Caco-2 (cell line): ENCODE measurements around the gene TTC39C. TPM values are rescaled to one million over a fixed set of nuclear protein-coding genes. Genes with fewer than 3 reads are reported as not detected.

Experiments used
- BruUV-seq: library from RNA; stranded (reverse); fragments of 400-500 nt; replicated peaks from 2 replicates; lab custom pipeline; 2021; lab: Mats Ljungman, UMichigan
- CTCF ChIA-PET: fragments of 300-600 bp; sonication (Branson Sonifier 250); formaldehyde crosslinking; loops from one replicate; lab custom pipeline; 2022; ENCODE audit warnings: antibody characterized with exemption; lab: Charles Lee
- POLR2A ChIA-PET: fragments of 300-600 bp; sonication (Branson Sonifier 250); formaldehyde crosslinking; loops from one replicate; lab custom pipeline; 2022; ENCODE audit warnings: antibody characterized with exemption; lab: Charles Lee
- DNase-seq, 2 experiments: peaks; one replicate each; pipeline versions ENCODE4 v3.0.0 to v3.0.0-alpha.2; 2020 to 2022
- H3K27me3 ChIP-seq: replicated peaks from 2 replicates; pipeline ENCODE4 v1.6.0; 2011; ENCODE audit warnings: low read length; ENCODE audit not compliant: control insufficient read depth, insufficient read depth
- H3K36me3 ChIP-seq: 2 replicates; pipeline ENCODE4 v1.5.1; 2011; ENCODE audit warnings: low read length; ENCODE audit not compliant: control insufficient read depth, insufficient read depth
- H3K4me1 ChIP-seq: fragments of 250-450 bp; sonication (Bioruptor Pico); 2 replicates; pipeline ENCODE4 v1.5.1; 2020; ENCODE audit warnings: mild to moderate bottlenecking
- H3K4me3 ChIP-seq: 2 replicates; pipeline ENCODE4 v1.5.1; 2011; ENCODE audit warnings: low read depth, mild to moderate bottlenecking, control low read depth, low read length
- H3K9me3 ChIP-seq: fragments of 250-450 bp; sonication (Bioruptor Pico); 2 replicates; pipeline ENCODE4 v1.5.1; 2020; ENCODE audit warnings: mild to moderate bottlenecking, moderate library complexity
- H3K27ac Mint-ChIP-seq: one replicate; pipeline ENCODE4 v1.8.0; 2022; ENCODE audit warnings: mixed read lengths; ENCODE audit not compliant: unreplicated experiment
- H3K27me3 Mint-ChIP-seq: one replicate; pipeline ENCODE4 v1.8.0; 2022; ENCODE audit warnings: mixed read lengths; ENCODE audit not compliant: insufficient read depth, unreplicated experiment
- H3K36me3 Mint-ChIP-seq: one replicate; pipeline ENCODE4 v1.8.0; 2022; ENCODE audit warnings: mild to moderate bottlenecking, mixed read lengths; ENCODE audit not compliant: insufficient read depth, unreplicated experiment
- H3K4me1 Mint-ChIP-seq: one replicate; pipeline ENCODE4 v1.8.0; 2022; ENCODE audit warnings: low read depth, mixed read lengths; ENCODE audit not compliant: unreplicated experiment
- H3K4me3 Mint-ChIP-seq: one replicate; pipeline ENCODE4 v1.8.0; 2022; ENCODE audit warnings: mild to moderate bottlenecking, moderate library complexity, mixed read lengths; ENCODE audit not compliant: unreplicated experiment
- H3K9me3 Mint-ChIP-seq: one replicate; pipeline ENCODE4 v1.8.0; 2022; ENCODE audit warnings: mixed read lengths; ENCODE audit not compliant: unreplicated experiment
- intact Hi-C: fragments of 100-400 bp; cut with micrococcal nuclease; formaldehyde crosslinking; loops from one replicate; pipeline ENCODE4 v1.10.0; 2022; ENCODE audit not compliant: unreplicated experiment
- total RNA-seq: library from RNA; stranded (reverse); gene quantifications from 2 replicates; pipeline ENCODE4 v1.2.3, GENCODE V29; 2022
- TF ChIP-seq, protein P1 (sequence below), 2 experiments: fragments of 200-600 bp in 1 of 2; IDR thresholded peaks; 1 replicate in 1 of 2; 2 replicates in 1 of 2; pipeline versions ENCODE4 v1.5.1 to v1.8.0; 2011 to 2022; ENCODE audit warnings: antibody characterized with exemption in 1 of 2, control low read depth in 1 of 2, inconsistent platforms in 1 of 2, low read depth in 1 of 2, low read length in 1 of 2, mild to moderate bottlenecking in 1 of 2, moderate library complexity in 1 of 2; ENCODE audit not compliant: insufficient read depth in 1 of 2, severe bottlenecking in 1 of 2, unreplicated experiment in 1 of 2

TTC39C gene
- total RNA-seq, 1 experiment from 2014 or later: 9.3 TPM

DNA sequence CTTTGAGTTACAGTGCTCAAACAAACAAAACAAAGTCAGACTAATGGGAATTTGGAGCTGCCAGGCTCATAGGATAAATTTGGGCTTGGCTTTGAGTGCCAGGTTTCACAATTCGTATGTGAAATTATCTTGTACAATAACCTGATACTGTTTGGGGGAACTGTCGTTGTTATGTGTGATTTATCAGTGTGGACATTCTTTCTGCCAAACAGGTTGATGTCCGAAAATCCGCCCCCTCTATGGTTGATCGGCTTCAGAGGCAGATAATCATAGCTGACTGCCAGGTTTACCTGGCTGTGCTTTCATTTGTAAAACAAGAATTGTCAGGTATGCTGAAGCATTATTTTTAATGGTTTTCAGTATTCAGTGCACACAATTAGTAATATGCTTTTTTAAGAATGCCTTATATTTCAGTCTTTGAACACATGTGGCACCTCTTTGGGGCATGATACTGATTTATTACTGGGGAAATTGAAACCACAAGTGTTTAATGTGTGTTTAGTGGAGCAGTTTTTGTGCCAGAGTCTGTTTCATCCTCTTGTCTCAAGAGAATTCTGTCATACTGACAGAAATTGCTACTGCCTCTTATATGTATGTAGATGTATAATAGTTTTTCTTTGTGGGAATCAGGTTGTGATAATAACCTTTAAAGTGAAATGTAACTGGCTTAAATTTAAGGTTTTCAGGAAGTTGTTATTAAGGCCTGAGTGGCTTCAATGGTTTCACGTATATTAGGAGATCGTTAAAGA is 54.6 kb downstream of the TTC39C start:
- H3K27me3 ChIP-seq: no peaks in the 10 kb centered on the region
- Mint-ChIP-seq H3K4me1 (peaks cover 16% of the 10 kb centered on the region), H3K4me3 (no peak overlapping the region), H3K27ac (no peak overlapping the region), H3K36me3 (no peaks in the 10 kb centered on the region), H3K9me3 (no peaks in the 10 kb centered on the region), H3K27me3 (no peaks in the 10 kb centered on the region)
- no peaks in the 10 kb centered on the region for H3K9me3 ChIP-seq
- ChIA-PET POLR2A (no interaction called here), CTCF (no interaction called here)
- intact Hi-C loops: no loop called here
- H3K36me3 ChIP-seq: no peaks in the 10 kb centered on the region
- BruUV-seq: no TSS peak
- TF ChIP-seq, protein P1, sequence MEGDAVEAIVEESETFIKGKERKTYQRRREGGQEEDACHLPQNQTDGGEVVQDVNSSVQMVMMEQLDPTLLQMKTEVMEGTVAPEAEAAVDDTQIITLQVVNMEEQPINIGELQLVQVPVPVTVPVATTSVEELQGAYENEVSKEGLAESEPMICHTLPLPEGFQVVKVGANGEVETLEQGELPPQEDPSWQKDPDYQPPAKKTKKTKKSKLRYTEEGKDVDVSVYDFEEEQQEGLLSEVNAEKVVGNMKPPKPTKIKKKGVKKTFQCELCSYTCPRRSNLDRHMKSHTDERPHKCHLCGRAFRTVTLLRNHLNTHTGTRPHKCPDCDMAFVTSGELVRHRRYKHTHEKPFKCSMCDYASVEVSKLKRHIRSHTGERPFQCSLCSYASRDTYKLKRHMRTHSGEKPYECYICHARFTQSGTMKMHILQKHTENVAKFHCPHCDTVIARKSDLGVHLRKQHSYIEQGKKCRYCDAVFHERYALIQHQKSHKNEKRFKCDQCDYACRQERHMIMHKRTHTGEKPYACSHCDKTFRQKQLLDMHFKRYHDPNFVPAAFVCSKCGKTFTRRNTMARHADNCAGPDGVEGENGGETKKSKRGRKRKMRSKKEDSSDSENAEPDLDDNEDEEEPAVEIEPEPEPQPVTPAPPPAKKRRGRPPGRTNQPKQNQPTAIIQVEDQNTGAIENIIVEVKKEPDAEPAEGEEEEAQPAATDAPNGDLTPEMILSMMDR (IDR thresholded peaks at IDR 0.05; ENCODE audit: insufficient read depth in 1 of 2, low read depth in 1 of 2, low read length in 1 of 2, severe bottlenecking in 1 of 2, unreplicated experiment in 1 of 2): no peak
- no peaks in the 10 kb centered on the region for H3K4me1 ChIP-seq
- H3K4me3 ChIP-seq: no peak overlapping the region
- DNase-seq: peak in 1 of 2 experiments; percentile 3

GRCh38 chr18:24071029-24071428 is 56.5 kb downstream of the TTC39C start:
- no peaks in the 10 kb centered on the region for H3K36me3 ChIP-seq
- DNase-seq: no peak
- POLR2A ChIA-PET: no interaction called here
- no peaks in the 10 kb centered on the region for H3K27me3 ChIP-seq
- H3K27me3 Mint-ChIP-seq: no peaks in the 10 kb centered on the region
- BruUV-seq: no TSS peak
- TF ChIP-seq, protein P1 (IDR thresholded peaks at IDR 0.05; ENCODE audit: insufficient read depth in 1 of 2, low read depth in 1 of 2, low read length in 1 of 2, severe bottlenecking in 1 of 2, unreplicated experiment in 1 of 2): no peak
- CTCF ChIA-PET: no interaction called here
- H3K4me1 Mint-ChIP-seq: peaks cover 7% of the 10 kb centered on the region
- no peak overlapping the region for H3K4me3 Mint-ChIP-seq
- intact Hi-C loops: loop anchor here (10.0 kb wide), 1 partner anchor 56 kb away; the partner anchor contains the start of gene TTC39C
- no peaks in the 10 kb centered on the region for H3K36me3 Mint-ChIP-seq
- H3K4me3 ChIP-seq: no peak overlapping the region
- H3K9me3 ChIP-seq: no peaks in the 10 kb centered on the region
- peaks cover 3% of the 10 kb centered on the region; the same call in 1 of the 2 replicates for H3K4me1 ChIP-seq
- H3K27ac Mint-ChIP-seq: no peak overlapping the region
- H3K9me3 Mint-ChIP-seq: no peaks in the 10 kb centered on the region

GRCh38 chr18:24071779-24072178 is 57.2 kb downstream of the TTC39C start:
- Histone ChIP-seq H3K4me3 (no peak overlapping the region), H3K4me1 (peaks cover 4% of the 10 kb centered on the region; the same call in 1 of the 2 replicates), H3K27me3 (no peaks in the 10 kb centered on the region), H3K9me3 (no peaks in the 10 kb centered on the region), H3K36me3 (no peaks in the 10 kb centered on the region)
- peak in 1 of 2 experiments; percentile 1 for DNase-seq
- Mint-ChIP-seq H3K36me3 (no peaks in the 10 kb centered on the region), H3K9me3 (no peaks in the 10 kb centered on the region), H3K4me3 (no peak overlapping the region), H3K27me3 (no peaks in the 10 kb centered on the region), H3K4me1 (peaks cover 7% of the 10 kb centered on the region), H3K27ac (no peak overlapping the region)
- POLR2A ChIA-PET: no interaction called here
- BruUV-seq: no TSS peak
- TF ChIP-seq, protein P1 (IDR thresholded peaks at IDR 0.05; ENCODE audit: insufficient read depth in 1 of 2, low read depth in 1 of 2, low read length in 1 of 2, severe bottlenecking in 1 of 2, unreplicated experiment in 1 of 2): no peak
- CTCF ChIA-PET: interaction anchor here (0.6 kb wide), 1 partner anchor 442 kb away, joined by 4 read pairs; no protein-coding TSS in a partner anchor
- intact Hi-C loops: loop anchor here (10.0 kb wide), 1 partner anchor 57 kb away; the partner anchor contains the start of gene TTC39C
